AG08395 (cell line): Measurements from ENCODE around the gene NELFA.
"Not testable (repeated sequence)": the region's sequence is repeated elsewhere in the genome, so short reads cannot be mapped to it uniquely, and the experiment has no call there.

ENCODE experiments used
- DNase-seq: peaks from one replicate; pipeline ENCODE4 v3.0.0; 2012; ENCODE audit warnings: mixed read lengths, low spot score

NELFA gene

DNA sequence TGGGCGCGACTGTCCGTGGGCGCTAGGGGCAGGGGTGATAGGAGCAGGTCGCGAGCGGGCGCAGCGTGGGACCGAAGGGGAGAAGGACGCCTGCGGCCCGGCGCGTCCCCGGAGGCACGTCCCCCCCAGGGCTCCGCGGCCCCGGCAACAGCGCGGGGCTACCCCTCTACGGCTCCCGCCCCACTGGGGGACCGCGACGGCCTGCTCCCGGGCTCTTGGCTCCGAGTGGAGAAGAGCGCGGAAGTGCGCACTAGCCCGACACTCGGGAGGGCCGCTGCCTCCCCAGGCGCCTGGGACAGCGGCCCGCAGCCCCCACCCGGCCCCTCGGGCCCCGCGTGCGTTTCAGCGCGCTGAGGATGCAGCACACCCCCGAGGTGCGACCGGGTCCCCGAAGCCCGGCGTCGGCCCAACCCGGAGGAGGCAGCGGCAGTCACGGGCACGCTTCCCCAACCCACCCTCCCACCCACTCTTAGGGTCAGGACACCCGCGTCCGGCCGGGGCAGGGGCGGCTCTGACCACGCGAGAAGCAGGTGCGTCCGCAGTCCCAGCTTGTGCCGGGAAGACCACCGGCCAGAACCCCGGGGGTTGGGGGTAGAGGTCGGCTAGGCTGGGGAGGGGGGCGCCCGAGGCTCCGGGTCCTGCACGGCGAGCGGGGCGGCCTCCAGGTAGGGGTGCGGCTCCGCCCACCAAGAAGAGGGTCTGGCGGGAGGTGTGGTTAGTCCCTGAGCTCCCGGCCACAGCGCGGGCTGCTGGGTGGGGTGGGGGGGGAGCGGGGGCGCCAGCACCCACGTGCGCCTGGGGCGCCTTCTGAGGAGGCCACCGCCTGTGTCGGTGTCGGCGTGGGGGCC, 31.8 kb upstream of the NELFA start:
- no peak for DNase-seq

DNA sequence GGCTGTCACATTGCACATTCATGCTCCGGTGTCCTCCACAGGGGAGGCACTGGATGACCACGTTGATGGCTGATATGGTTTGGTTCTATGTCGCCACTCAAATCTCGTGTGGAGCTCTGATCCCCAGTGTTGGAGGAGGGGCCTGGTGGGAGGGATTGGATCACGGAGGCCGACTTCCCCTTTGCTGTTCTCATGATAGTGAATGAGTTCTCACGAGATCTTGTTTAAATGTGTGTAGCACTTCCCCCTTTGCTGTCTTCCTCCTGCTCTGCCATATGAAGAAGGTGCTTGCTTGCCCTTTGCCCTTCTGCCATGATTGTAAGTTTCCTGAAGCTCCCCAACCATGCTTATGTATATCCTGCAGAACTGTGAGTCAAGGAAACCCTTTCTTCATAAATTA, 28.1 kb upstream of the NELFA start:
- DNase-seq = no peak

DNA sequence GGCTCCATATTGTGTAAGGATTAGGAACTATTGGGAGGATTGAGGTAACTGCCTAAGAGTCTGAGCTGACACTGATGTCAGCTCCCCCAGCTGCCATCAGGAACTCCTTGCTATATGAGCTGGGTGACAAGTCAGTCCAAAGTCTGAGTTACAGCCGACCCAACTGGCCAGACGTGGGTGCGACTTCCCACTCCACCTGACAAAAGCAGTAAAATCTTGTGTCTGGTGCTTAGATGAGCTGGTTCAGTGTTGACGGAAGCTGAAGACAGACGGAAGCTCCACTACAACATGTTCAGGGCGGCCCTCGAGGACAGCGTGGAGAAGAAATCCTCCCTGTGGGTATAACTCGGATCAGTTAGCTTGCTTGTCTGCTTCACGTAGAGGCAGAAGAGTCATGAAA, 27.6 kb upstream of the NELFA start:
- DNase-seq = no peak

DNA sequence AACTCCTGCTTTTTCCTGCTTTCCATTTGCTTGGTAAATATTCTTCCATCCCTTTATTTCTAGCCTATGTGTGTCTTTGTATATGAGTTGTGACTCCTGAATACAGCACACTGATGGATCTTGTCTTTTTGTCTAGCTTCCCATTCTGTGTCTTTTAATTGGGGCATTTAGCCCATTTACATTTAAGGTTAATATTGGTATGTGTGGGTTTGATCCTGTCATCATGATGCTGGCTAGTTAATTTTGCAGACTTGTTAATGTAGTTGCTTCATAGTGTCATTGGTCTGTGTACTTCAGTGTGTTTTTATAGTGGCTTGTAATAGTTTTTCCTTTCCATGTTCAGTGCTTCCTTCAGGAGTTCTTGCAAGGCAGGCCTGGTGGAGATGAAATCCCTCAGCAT, 22.4 kb upstream of the NELFA start:
- DNase-seq = not testable (repeated sequence)

DNA sequence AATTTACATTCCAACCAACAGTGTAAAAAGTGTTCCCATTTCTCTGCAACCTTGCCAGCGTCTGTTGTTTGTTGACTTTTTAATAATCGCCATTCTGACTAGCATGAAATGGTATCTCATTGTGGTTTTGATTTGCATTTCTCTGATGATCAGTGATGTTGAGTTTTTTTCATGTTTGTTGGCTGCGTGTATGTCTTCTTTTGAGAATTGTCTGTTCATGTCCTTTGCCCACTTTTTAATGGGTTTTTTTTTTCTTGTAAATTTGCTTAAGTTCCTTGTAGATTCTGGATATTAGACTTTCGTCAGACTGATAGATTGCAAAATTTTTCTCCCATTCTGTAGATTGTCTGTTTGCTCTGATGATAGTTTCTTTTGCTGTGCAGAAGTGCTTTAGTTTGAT, 18.3 kb upstream of the NELFA start:
- DNase-seq = not testable (repeated sequence)

DNA sequence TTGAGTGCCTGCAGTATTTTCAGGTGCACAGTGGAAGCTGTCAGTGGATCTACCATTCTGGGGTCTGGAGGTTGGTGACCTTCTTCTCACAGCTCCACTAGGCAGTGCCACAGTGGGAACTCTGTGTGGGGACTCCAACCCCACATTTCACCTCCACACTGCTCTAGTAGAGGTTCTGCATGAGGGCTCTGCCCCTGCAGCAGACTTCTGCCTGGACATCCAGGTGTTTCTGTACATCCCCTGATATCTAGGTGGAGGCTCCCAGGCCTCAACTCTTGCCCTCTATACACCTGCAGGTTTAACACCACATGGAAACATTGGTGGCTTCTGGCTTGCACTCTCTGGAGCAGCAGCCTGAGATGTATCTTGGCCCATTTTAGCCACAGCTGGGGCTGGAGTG, 17.0 kb upstream of the NELFA start:
- DNase-seq = no peak

DNA sequence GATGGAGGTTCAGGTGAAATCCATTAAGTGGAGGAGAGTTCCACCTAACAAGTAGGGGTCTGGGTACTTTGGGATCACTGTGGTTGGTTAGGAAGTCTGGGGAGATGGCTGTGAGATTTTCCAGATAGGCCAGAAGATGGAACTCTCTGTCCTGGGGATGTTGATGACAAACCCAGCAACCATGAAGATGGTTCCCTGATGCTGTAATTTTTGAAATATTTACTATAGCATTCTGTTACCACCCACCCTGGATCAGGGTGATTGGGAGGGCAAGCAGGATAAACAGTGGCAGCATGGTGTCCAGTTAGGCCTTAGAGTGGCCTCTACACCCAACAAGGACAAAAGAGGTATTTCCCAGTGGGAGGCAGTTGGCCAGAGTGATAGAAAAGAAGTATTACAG, 15.9 kb upstream of the NELFA start:
- peak; percentile 57 for DNase-seq

DNA sequence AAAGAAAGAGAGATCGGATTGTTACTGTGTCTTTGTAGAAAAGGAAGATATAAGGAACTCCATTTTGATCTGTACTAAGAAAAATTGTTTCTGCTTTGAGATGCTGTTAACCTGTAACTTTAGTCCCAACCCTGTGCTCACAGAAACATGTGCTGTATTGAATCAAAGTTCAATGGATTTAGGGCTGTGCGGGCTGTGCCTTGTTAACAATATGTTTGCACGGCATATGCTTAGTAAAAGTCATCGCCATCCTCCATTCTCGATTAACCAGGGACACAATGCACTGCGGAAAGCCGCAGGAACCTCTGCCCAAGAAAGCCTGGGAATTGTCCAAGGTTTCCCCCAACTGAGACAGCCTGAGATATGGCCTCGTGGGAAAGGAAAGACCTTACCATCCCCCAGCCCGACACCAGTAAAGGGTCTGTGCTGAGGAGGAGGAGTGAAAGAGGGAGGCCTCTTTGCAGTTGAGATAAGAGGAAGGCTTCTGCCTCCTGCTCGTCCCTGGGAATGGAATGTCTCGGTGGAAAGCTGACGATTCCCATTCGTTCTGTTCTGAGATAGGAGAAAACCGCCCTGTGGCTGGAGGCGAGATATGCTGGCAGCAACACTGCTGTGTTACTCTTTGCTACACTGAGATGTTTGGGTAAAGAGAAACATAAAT, 12.7 kb upstream of the NELFA start:
- DNase-seq = not testable (repeated sequence)

DNA sequence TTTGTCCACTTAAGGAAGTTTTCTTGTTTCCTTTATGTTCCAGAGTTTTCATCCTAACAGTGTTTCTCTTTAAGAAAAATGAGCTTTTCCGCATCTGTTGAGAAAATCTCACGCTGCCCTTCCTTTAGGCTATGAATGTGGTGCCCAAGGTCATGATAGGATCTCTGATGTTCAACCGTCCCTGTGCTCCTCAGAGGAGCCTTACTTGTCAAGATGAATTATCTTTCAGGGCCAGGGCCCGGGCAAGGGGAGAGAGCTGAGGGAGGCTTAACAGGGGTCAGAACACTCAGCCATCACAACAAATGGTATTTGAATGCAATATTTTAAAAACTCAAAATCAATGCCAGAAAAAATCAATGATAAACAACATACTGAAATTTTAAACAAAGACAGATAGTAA, 6.2 kb upstream of the NELFA start:
- no peak for DNase-seq

DNA sequence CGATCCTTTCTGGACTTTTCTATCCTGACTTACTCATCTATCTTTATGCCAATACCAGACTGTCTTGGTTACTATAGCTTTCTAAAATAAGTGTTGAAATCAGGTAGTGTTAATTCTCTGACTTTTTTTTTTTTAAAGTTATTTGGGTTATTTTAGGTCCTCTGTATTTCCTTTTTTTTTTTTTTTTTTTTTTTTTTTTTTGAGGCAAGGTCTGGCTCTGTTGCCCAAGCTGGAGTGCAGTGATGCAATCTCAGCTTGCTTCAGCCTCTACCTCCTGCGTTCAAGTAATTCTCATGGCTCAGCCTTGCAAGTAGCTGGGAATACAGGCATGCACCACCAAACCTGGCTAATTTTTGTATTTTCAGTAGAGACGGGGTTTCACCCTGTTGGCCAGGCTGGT, 2.8 kb upstream of the NELFA start:
- DNase-seq = no peak

DNA sequence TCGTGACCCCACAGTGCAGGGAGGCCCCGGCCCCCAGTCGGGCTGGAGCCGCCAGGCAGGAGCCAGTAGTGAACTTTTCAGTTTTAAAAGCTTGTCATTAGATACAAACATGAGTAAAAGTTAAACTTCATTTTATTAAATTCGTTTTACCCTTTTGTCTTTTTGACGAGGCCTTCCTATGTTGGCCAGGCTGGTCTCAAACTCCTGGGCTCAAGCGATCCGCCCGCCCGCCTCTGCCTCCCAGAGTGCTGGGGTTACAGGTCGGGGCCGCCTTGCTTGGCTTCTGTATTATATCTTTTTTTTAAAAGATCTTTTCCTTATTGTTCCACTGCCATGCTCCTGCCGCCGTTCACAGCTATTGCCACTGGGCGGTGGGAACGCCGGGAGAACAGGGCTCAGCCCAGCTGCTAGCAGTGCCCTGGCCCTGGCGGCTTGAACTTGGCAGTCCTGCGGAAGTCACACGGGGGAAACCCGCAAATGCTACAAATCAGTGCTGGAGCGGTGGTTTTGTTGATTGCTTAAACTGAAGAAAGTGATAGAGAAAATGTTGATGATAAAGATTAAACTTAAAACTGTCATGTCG, 968 bp upstream of the NELFA start:
- DNase-seq = peak; percentile 75

DNA sequence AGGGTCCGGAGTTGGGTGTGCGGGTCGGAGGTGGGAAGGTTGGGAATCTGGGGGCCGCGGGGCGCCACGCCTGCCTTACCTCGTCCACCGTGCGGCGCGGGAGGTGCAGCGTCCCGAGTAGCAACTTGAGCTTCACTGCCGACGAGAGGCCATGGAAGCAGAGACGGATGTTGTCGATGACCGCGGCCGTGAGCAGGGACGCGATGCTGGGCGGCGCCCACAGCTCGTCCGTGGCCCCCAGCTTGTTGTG, 178 bp downstream of the NELFA start:
- DNase-seq = no peak

DNA sequence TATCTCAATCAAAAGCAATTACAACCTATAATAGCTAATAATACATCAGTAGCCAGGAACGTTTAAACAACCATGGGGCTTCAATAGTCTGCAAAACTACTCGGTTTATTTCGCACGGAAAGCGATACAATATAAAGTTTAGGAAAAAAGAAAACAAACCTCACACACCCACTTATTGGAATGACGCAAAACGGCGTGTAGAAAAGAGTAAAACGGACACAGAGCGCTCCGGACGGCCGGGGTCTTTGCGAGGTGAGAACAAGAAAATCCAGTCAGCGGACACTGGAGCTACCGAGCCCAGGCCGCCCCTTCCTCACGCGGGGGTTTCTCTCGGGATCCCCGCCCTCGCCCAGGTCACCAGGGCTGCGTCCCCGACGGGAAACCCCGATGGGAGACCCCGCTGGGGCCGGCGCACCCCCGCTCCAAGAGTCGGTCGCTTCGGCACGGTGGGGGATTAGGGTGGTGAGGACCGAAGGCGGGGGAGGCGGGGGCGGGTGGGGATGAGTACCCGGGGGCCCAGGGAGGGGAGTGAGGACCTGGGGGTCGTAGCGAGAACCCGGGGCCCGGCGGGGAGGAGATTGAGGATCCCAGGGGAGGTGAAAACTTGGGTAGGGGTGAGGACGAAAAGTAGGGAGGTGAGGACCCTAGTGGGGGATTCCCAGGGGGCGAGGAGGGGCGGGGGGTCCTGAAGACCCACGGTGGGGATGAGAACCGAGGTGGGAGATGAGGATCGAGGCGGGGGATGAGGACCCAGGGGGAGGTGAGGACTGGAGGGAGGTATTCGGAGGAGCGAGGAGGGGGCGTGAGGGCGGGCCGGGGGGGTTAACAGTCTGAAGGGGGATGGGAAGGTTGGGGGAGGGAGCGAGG, 737 bp downstream of the NELFA start:
- no peak for DNase-seq

DNA sequence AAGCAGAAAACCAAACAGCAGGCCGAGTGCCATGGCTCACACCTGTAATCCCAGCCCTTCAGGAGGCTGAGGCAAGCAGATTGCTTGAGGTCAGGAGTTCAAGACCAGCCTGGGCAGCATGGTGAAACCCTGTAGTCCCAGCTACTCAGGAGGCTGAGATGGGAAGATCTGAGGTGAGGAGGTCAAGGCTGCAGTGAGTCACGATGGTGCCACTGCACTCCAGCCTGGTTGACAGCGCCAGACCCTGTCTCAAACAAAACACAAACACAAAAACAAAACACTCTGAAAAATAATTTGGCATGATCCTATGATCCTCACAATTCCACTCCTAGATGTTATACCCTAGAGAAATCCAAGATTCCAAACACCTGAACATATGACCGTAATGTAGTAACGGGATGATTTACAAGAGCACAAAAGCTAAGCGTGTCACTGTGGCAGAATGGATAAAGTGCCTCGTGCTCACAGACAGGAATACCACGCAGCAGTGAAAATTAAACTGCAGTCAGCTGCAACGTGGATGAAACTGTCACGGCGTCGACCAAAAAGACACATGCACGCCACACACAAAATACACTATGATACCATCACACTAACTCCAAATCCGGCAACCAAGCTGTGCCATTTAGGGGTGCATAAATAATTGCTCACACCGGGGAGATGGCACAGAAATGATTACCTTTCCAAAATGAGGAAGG, 1.7 kb downstream of the NELFA start:
- DNase-seq = no peak

DNA sequence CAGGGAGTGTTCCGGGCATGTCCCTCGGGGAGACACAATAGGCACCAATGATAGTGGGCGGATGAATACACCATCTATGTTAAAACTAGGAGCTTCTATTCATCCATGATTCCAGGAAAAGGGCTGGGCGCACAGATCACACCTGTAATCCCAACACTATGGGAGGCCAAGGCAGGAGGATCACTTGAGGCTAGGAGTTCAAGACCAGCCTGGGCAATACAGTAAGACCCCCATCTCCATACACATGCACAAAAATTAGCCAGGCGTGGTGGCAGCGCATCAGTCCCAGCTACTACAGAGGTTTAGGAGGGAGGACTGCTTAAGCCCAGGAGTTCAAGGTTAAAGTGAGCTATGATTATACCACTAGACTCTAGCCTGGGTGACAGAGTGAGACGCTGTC, 2.4 kb downstream of the NELFA start:
- DNase-seq = no peak

DNA sequence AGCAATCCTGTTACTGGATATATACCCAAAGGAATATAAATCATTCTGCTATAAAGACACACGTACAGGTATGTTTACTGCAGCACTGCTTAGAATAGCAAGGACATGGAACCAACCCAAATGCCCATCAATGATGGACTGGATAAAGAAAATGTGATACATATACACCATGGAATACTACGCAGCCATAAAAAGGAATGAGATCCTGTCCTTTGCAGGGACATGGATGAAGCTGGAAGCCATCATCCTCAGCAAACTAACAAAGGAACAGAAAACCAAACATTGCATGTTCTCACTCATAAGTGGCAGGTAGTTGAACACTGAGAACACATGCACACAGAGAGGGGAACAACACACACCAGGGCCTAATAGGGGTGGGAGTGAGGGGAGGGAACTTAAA, 5.4 kb downstream of the NELFA start:
- DNase-seq = not testable (repeated sequence)

DNA sequence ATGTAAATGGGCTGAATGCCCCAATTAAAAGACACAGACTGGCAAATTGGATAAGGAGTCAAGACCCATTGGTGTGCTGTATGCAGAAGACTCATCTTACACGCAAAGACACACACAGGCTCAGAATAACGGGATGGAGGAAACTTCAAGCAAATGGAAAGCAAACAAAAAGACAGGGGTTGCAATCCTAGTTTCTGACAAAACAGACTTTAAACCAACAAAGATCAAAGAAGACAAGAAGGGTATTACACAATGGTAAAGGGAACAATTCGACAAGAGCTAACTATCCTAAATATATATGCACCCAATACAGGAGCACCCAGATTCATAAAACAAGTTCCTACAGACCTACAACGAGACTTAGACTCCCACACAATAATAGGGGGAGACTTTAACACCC, 9.5 kb downstream of the NELFA start:
- DNase-seq = not testable (repeated sequence)

DNA sequence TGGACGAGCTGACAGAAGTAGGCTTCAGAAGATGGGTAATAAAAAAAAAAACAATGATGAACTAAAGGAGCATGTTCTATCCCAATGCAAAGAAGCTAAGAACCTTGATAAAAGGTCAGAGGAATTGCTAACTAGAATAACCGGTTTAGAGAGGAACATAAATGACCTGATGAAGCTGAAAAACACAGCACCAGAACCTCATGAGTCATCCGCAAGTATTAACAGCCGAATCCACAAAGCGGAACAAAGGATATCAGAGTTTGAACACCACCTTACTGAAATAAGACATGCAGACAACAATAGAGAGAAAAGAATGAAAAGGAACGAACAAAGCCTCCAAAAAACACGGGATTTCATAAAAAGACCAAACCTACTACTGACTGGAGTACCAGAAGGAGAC, 10.5 kb downstream of the NELFA start:
- DNase-seq = no peak

DNA sequence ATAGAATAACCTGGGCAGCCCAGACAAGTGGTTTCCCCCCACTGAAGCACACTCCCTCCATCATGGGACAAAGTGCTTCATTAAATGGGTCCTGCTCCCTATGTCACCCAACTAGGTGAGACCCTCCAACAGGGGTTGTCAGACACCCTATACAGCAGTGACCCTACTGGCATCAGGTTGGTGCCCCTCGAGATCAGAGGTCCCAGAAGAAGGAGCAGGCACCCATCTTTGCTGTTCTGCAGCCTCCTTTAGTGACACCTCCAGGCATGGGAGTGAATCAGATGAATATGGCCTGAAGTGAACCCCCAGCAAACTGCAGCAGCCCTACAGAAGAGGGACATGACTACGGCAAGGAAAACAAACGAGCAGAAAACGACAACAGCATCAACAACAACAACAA, 11.1 kb downstream of the NELFA start:
- no peak for DNase-seq

DNA sequence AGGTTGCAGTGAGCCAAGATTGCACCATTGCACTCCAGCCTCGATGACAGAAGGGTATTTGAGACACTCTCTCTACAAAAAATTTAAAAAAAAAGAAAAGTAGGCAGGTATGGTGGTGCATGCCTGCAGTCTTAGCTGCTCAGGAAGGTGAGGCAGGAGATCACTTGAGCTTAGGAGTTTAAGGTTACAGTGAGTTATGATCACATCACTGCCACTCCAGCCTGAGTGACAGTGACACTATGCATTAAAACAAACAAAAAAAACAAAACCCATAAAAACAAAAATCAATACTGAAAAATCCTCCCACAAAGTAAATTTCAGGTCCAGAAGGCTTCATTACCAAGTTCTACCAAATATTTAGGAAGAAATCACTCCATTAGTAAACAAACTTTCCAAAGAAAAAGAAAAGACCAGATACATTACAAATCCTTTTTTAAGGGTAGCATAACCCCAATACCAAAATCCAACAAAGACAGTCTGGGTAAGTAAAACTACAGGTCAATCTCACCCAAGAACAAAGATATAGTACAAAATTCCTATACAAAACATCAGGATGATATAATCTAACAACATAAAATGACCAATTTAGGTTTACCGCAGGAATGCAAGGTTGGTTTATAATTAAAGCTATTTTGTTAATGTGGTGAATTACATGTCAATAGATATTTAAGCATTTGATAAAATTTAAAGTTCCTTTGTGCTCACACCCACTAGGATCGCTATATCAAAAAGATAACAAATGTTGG, 11.7 kb downstream of the NELFA start:
- DNase-seq = no peak

DNA sequence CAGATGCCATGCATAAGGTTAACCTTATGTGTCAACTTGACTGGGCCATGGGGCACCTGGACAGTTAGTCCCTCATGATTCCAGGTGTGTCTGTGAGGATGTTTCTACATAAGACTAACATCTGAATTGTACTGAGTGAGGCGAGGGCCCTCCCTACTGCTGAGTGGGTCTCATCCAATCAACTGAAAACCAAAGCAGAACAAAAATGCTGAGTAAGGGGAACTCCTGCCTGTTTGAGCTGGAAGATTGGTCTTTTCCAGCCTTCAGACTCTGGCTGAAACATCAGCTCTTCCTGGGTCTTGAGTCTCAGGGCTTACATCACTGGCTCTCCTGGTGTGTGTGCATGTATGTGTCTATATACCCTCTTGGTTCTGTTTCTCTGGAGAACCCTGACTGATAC, 13.8 kb downstream of the NELFA start:
- DNase-seq = no peak
